Measurements from ENCODE around the gene CTNNBIP1. TPM values are rescaled to one million over a fixed set of nuclear protein-coding genes. Genes with fewer than 3 reads are reported as not detected.
A peak's percentile ranks its signal among the peaks of the same experiment; 100 is the strongest.
"Not testable (repeated sequence)": the region's sequence is repeated elsewhere in the genome, so short reads cannot be mapped to it uniquely, and the experiment has no call there.

CTNNBIP1 gene
- total RNA-seq, 2 donors from 2014 or later = 65.0 to 69.5 TPM

- peak overlapping the region; percentile 13 for H3K27ac ChIP-seq (ENCODE audit: low read depth, low read length)
- DNase-seq = peak; percentile 51
- Mint-ChIP-seq H3K27ac (peak overlapping the region; percentile 12), H3K4me3 (no peak overlapping the region), H3K36me3 (ENCODE audit: low read depth) (no peaks in the 10 kb centered on the region), H3K27me3 (ENCODE audit: insufficient read depth) (no peaks in the 10 kb centered on the region), H3K9me3 (no peaks in the 10 kb centered on the region), H3K4me1 (peaks cover 24% of the 10 kb centered on the region)
- H3K4me3 ChIP-seq (ENCODE audit: low read length) = no peak overlapping the region
- no peaks in the 10 kb centered on the region for H3K9me3 ChIP-seq (ENCODE audit: control insufficient read depth, low read length)
- no peaks in the 10 kb centered on the region for H3K4me1 ChIP-seq (ENCODE audit: control insufficient read depth, insufficient read depth, low read length)
- 85 to 100% methylated on average over 1 to 12 of the region's 12 CpGs for WGBS, 2 experiments (ENCODE audit: insufficient coverage in 1 of 2, insufficient read length in 1 of 2)
- H3K27me3 ChIP-seq (ENCODE audit: control insufficient read depth, insufficient read depth, low read length, poor library complexity, severe bottlenecking) = no peaks in the 10 kb centered on the region
- no peaks in the 10 kb centered on the region for H3K36me3 ChIP-seq (ENCODE audit: control insufficient read depth, insufficient read depth, low read length)
- H3K9ac ChIP-seq (ENCODE audit: extremely low read depth, low read length, poor library complexity, severe bottlenecking) = no peak overlapping the region
- TF ChIP-seq, protein P1, sequence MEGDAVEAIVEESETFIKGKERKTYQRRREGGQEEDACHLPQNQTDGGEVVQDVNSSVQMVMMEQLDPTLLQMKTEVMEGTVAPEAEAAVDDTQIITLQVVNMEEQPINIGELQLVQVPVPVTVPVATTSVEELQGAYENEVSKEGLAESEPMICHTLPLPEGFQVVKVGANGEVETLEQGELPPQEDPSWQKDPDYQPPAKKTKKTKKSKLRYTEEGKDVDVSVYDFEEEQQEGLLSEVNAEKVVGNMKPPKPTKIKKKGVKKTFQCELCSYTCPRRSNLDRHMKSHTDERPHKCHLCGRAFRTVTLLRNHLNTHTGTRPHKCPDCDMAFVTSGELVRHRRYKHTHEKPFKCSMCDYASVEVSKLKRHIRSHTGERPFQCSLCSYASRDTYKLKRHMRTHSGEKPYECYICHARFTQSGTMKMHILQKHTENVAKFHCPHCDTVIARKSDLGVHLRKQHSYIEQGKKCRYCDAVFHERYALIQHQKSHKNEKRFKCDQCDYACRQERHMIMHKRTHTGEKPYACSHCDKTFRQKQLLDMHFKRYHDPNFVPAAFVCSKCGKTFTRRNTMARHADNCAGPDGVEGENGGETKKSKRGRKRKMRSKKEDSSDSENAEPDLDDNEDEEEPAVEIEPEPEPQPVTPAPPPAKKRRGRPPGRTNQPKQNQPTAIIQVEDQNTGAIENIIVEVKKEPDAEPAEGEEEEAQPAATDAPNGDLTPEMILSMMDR (conservative IDR thresholded peaks at IDR 0.05) = no peak
Observed at GRCh38 chr1:9807541-9807940, 102.5 kb downstream of the CTNNBIP1 start.

GRCh38 chr1:9805972-9806371 is 104.1 kb downstream of the CTNNBIP1 start:
- H3K9me3 Mint-ChIP-seq; H3K27ac ChIP-seq (ENCODE audit: low read depth, low read length); H3K9me3 ChIP-seq (ENCODE audit: control insufficient read depth, low read length); H3K9ac ChIP-seq (ENCODE audit: extremely low read depth, low read length, poor library complexity, severe bottlenecking); H3K27ac Mint-ChIP-seq; H3K4me1 ChIP-seq (ENCODE audit: control insufficient read depth, insufficient read depth, low read length); H3K27me3 ChIP-seq (ENCODE audit: control insufficient read depth, insufficient read depth, low read length, poor library complexity, severe bottlenecking); H3K4me3 ChIP-seq (ENCODE audit: low read length); H3K27me3 Mint-ChIP-seq (ENCODE audit: insufficient read depth); H3K36me3 Mint-ChIP-seq (ENCODE audit: low read depth); H3K36me3 ChIP-seq (ENCODE audit: control insufficient read depth, insufficient read depth, low read length); H3K4me3 Mint-ChIP-seq: not testable (repeated sequence)
- DNase-seq = peak; percentile 21
- peaks cover 22% of the 10 kb centered on the region for H3K4me1 Mint-ChIP-seq
- 85 to 93% methylated on average over 2 to 5 of the region's 5 CpGs for WGBS, 2 experiments (ENCODE audit: insufficient coverage in 1 of 2, insufficient read length in 1 of 2)

GRCh38 chr1:9805006-9805508 is 105.0 kb downstream of the CTNNBIP1 start:
- H3K4me3 ChIP-seq (ENCODE audit: low read length) = no peak overlapping the region
- TF ChIP-seq, protein P1 (conservative IDR thresholded peaks at IDR 0.05) = no peak
- peak overlapping the region; percentile 17 for H3K27ac Mint-ChIP-seq
- no peak overlapping the region for H3K27ac ChIP-seq (ENCODE audit: low read depth, low read length)
- no peaks in the 10 kb centered on the region for H3K4me1 ChIP-seq (ENCODE audit: control insufficient read depth, insufficient read depth, low read length)
- H3K27me3 Mint-ChIP-seq (ENCODE audit: insufficient read depth) = no peaks in the 10 kb centered on the region
- H3K4me3 Mint-ChIP-seq = no peak overlapping the region
- peaks cover 22% of the 10 kb centered on the region for H3K4me1 Mint-ChIP-seq
- 77 to 96% methylated on average over 5 to 7 of the region's 7 CpGs for WGBS, 2 experiments (ENCODE audit: insufficient coverage in 1 of 2, insufficient read length in 1 of 2)
- no peaks in the 10 kb centered on the region for H3K36me3 ChIP-seq (ENCODE audit: control insufficient read depth, insufficient read depth, low read length)
- DNase-seq = peak; percentile 46
- no peak overlapping the region for H3K9ac ChIP-seq (ENCODE audit: extremely low read depth, low read length, poor library complexity, severe bottlenecking)
- H3K36me3 Mint-ChIP-seq (ENCODE audit: low read depth) = peaks cover 5% of the 10 kb centered on the region
- H3K27me3 ChIP-seq (ENCODE audit: control insufficient read depth, insufficient read depth, low read length, poor library complexity, severe bottlenecking) = no peaks in the 10 kb centered on the region
- no peaks in the 10 kb centered on the region for H3K9me3 Mint-ChIP-seq
- no peaks in the 10 kb centered on the region for H3K9me3 ChIP-seq (ENCODE audit: control insufficient read depth, low read length)

- not testable (repeated sequence) for H3K27me3 ChIP-seq (ENCODE audit: control insufficient read depth, insufficient read depth, low read length, poor library complexity, severe bottlenecking); H3K27ac Mint-ChIP-seq; H3K36me3 Mint-ChIP-seq (ENCODE audit: low read depth); H3K27ac ChIP-seq (ENCODE audit: low read depth, low read length); H3K27me3 Mint-ChIP-seq (ENCODE audit: insufficient read depth); H3K9ac ChIP-seq (ENCODE audit: extremely low read depth, low read length, poor library complexity, severe bottlenecking); H3K4me3 ChIP-seq (ENCODE audit: low read length); H3K36me3 ChIP-seq (ENCODE audit: control insufficient read depth, insufficient read depth, low read length); H3K4me3 Mint-ChIP-seq; H3K4me1 ChIP-seq (ENCODE audit: control insufficient read depth, insufficient read depth, low read length); H3K9me3 ChIP-seq (ENCODE audit: control insufficient read depth, low read length); H3K9me3 Mint-ChIP-seq
- peak; percentile 8 for DNase-seq
- H3K4me1 Mint-ChIP-seq = peaks cover 15% of the 10 kb centered on the region
- 94 to 96% methylated on average over 7 to 13 of the region's 13 CpGs for WGBS, 2 experiments (ENCODE audit: insufficient coverage in 1 of 2, insufficient read length in 1 of 2)
Observed at GRCh38 chr1:9803003-9803918, 106.8 kb downstream of the CTNNBIP1 start.

All from endodermal cell (in vitro differentiated cells).